ENCODE results near the gene PHOX2A.
"Not testable (repeated sequence)": the region's sequence is repeated elsewhere in the genome, so short reads cannot be mapped to it uniquely, and the experiment has no call there.

PHOX2A gene

DNA sequence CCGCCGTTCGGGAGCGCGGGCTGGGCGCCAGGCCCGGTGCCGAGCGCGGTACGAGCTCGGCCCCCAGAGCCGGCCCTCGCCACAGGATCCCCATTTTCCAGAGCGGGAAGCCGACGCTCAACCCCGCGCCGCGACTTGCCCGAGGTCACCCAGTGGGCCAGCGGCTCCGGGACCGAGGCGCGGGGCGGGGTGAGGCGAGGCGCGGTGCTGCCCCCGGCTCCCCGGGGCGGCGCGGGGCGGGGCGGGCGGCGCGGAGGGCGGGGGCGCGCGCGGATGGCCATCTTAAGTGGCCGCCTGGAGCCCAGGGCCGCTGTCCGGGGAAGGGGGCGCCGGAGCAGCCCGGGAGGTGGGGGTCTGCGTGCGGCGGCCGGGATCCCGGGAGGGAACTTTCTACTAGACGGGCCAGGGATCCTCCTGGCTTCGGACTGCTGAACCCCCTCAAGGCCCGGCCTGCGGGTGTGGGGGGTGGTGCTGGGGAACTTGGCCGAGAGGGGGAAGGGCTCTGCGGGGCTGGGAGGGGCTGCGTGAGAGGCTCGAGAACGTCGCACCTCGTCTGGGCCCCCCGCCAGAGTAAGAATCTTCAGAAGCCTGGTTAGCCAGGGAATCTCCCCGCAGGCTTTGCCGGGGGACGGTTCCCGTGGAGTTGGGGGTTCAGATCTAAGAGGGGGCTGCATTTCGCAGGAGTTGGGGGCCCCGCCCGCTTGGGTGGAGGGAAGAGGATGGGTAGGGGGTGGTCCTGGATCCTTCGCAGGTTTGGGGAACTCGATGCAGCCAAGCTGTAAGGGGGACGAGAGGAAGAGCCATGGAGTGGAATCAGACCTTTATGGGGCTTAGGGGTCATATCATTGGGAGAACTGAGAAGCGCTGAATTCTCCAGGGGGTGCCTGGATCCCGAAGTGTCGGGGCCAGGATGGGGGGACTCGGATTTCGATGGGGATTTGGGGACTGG is 20.1 kb downstream of the PHOX2A start:
- in situ Hi-C loops (cut with MboI; ENCODE audit: low sequenced_read_pairs) = no loop called here

- in situ Hi-C loops (cut with MboI; ENCODE audit: low sequenced_read_pairs) = no loop called here
Measured at GRCh38 chr11:72222907-72223614, 20.9 kb downstream of the PHOX2A start.

- in situ Hi-C loops (cut with MboI; ENCODE audit: low sequenced_read_pairs) = no loop called here
Measured at GRCh38 chr11:72222106-72222891, 21.7 kb downstream of the PHOX2A start.

DNA sequence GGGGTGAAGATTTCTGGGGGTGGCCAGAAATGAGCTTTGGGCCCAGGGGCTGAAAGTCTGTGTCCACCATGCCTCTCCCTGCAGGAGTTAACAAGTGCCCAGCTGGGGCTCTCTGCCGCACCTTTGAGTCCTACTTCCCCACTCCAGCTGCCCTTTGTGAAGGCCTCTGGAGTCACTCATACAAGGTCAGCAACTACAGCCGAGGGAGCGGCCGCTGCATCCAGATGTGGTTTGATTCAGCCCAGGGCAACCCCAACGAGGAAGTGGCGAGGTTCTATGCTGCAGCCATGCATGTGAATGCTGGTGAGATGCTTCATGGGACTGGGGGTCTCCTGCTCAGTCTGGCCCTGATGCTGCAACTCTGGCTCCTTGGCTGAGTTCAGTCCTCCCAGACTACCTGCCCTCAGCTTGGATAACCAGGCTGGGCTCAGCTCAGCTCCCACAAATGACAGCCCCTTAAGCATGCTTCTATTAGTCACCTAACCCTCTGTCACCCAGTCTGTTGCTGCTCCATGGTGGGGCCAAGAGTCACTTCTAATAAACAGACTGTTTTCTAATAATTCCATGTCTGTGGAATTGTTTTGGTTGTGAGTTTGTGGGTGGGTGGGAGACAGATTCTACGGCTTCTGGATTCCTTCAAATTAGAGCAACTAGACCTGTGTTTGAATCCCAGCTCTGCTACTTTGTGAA is 22.4 kb downstream of the PHOX2A start:
- in situ Hi-C loops (cut with MboI; ENCODE audit: low sequenced_read_pairs) = no loop called here

DNA sequence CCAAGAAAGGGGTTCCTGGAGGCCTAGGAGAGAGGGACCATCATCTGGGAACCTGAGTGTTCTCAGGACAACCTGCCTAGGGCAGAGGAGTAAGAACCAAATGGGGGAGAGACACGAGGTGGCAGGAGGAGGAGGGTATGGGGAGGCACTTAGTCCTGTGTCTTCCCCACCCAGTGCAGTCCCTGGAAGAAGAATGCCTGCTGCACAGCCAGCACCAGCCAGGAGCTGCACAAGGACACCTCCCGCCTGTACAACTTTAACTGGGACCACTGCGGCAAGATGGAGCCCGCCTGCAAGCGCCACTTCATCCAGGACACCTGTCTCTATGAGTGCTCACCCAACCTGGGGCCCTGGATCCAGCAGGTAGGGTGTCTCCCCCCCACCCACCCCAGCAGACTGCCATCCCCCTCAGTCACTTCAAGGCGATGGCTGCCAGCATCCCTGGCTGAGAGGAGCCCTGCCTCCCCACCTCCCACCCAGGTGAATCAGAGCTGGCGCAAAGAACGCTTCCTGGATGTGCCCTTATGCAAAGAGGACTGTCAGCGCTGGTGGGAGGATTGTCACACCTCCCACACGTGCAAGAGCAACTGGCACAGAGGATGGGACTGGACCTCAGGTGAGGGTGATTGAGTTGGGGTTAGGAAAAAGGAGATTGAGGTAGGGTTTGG is 23.1 kb downstream of the PHOX2A start:
- in situ Hi-C loops (cut with MboI; ENCODE audit: low sequenced_read_pairs) = no loop called here

- in situ Hi-C loops (cut with MboI; ENCODE audit: low sequenced_read_pairs) = no loop called here
Measured at GRCh38 chr11:72218251-72218745, 25.7 kb downstream of the PHOX2A start.

- in situ Hi-C loops (cut with MboI; ENCODE audit: low sequenced_read_pairs) = no loop called here
Measured at GRCh38 chr11:72217841-72218240, 26.1 kb downstream of the PHOX2A start.

GRCh38 chr11:72216638-72217037 is 27.3 kb downstream of the PHOX2A start, which contains the start of gene FOLR2:
Gene FOLR2, plus strand, starts transcription at chr11:72216794. Its CDS starts 1,791 bp downstream, at chr11:72218585.
- in situ Hi-C loops (cut with MboI; ENCODE audit: low sequenced_read_pairs) = no loop called here

- in situ Hi-C loops (cut with MboI; ENCODE audit: low sequenced_read_pairs) = no loop called here
Measured at GRCh38 chr11:72209101-72209500, 34.9 kb downstream of the PHOX2A start.

- in situ Hi-C loops (cut with MboI; ENCODE audit: low sequenced_read_pairs) = no loop called here
Measured at GRCh38 chr11:72208281-72208680, 35.7 kb downstream of the PHOX2A start.

GRCh38 chr11:72206794-72207193 is 37.2 kb downstream of the PHOX2A start:
- in situ Hi-C loops (cut with MboI; ENCODE audit: low sequenced_read_pairs) = not testable (repeated sequence)

- in situ Hi-C loops (cut with MboI; ENCODE audit: low sequenced_read_pairs) = no loop called here
Measured at GRCh38 chr11:72204886-72205285, 39.1 kb downstream of the PHOX2A start.

- in situ Hi-C loops (cut with MboI; ENCODE audit: low sequenced_read_pairs) = no loop called here
Measured at GRCh38 chr11:72203163-72203562, 40.8 kb downstream of the PHOX2A start.

DNA sequence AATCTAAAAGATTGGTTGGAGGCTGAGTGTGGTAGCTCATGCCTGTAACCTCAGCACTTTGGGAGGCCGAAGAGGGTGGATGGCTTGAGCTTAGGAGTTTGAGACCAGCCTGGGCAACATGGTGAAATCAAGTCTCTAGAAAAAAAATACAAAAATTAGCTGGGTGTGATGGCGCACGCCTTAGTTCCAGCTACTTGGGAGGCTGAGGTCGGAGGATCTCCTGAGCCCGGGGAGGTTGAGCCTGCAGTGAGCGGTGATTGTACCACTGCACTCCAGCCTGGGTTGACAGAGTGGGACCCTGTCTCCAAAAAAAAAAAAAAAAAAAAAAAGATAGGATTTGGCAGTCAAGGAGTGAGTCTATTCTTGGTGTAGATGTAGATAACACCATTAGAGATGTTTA is 41.4 kb downstream of the PHOX2A start:
- in situ Hi-C loops (cut with MboI; ENCODE audit: low sequenced_read_pairs) = no loop called here

DNA sequence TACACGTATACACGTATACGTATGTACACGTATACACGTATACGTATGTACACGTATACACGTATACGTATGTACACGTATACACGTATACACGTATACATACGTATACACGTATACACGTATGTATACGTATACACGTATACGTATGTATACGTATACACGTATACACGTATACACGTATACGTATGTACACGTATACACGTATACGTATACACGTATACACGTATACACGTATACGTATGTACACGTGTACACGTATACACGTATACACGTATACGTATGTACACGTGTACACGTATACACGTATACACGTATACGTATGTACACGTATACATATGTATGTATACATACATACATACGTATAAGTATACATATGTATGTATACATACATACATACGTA is 42.5 kb downstream of the PHOX2A start:
- in situ Hi-C loops (cut with MboI; ENCODE audit: low sequenced_read_pairs) = not testable (repeated sequence)

DNA sequence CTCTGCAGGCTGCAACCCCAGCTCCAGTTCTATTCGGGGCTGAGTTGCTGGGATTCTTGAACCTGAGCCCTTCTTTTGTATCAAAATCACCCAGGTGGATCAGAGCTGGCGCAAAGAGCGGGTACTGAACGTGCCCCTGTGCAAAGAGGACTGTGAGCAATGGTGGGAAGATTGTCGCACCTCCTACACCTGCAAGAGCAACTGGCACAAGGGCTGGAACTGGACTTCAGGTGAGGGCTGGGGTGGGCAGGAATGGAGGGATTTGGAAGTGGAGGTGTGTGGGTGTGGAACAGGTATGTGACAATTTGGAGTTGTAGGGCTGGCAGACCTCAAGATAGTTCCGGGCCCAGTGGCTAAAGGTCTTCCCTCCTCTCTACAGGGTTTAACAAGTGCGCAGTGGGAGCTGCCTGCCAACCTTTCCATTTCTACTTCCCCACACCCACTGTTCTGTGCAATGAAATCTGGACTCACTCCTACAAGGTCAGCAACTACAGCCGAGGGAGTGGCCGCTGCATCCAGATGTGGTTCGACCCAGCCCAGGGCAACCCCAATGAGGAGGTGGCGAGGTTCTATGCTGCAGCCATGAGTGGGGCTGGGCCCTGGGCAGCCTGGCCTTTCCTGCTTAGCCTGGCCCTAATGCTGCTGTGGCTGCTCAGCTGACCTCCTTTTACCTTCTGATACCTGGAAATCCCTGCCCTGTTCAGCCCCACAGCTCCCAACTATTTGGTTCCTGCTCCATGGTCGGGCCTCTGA is 48.3 kb downstream of the PHOX2A start:
- in situ Hi-C loops (cut with MboI; ENCODE audit: low sequenced_read_pairs) = no loop called here

- in situ Hi-C loops (cut with MboI; ENCODE audit: low sequenced_read_pairs) = no loop called here
Measured at GRCh38 chr11:72191961-72192381, 52.0 kb downstream of the PHOX2A start, which contains the start of gene FOLR1. Gene FOLR1, plus strand, starts transcription at chr11:72192140. Its CDS starts 34 bp downstream, at chr11:72192174.

GRCh38 chr11:72190631-72191071 is 53.3 kb downstream of the PHOX2A start:
- in situ Hi-C loops (cut with MboI; ENCODE audit: low sequenced_read_pairs) = no loop called here
